GM19463 (cell line): ENCODE results near the gene CBR4.
"Not testable (repeated sequence)": the region's sequence is repeated elsewhere in the genome, so short reads cannot be mapped to it uniquely, and the experiment has no call there.

ENCODE experiments used
- ATAC-seq: cut with Tn5 transposase; IDR thresholded peaks from one replicate; pipeline ENCODE4 v1.9.1; 2021; ENCODE audit warnings: mild to moderate bottlenecking, moderate library complexity; ENCODE audit not compliant: unreplicated experiment

Gene CBR4

GRCh38 chr4:169035871-169036620 lies 26.0 kb upstream of the CBR4 start:
- not testable (repeated sequence) for ATAC-seq

GRCh38 chr4:169033660-169034059 lies 23.6 kb upstream of the CBR4 start:
- ATAC-seq: no peak

- no peak for ATAC-seq
Observed at GRCh38 chr4:169032883-169033645, 23.0 kb upstream of the CBR4 start.

DNA sequence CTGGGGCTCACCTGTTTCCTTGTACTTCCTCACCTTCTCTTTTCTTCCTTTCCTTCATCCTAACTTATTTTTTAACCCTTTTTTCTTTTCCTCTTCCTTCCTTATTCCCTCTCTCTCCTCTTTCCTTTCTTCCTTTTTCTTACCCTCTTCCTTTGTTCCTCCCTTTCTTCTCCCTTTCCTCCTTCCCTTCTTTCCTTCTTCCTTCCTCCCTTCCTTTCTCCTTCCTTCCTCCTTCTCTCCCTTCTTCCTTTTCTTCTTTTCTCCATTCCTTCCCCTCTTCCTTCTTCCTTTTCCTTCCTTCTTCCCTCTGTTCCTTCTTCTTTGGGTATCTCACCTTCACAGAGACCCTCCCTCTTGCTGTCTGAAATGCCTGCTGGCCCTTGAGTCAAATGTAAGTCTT lies 22.1 kb upstream of the CBR4 start:
- no peak for ATAC-seq

DNA sequence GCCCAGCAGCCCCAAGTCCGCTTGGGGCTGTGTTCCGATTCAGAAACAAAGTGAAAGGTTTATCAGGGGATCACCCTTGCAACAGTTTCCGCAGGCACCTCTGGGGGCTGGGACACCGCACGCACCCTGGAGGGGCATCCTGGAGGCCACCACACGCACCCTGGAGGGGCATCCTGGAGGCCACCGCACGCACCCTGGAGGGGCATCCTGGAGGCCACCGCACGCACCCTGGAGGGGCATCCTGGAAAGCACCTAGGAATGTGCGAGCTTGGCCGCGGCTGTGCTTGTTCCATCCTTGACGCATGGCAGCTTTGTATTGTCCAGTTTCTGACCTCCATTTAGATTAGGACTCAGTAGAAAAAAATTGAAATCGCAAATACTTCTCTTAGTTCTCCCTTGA lies 21.3 kb upstream of the CBR4 start:
- no peak for ATAC-seq

DNA sequence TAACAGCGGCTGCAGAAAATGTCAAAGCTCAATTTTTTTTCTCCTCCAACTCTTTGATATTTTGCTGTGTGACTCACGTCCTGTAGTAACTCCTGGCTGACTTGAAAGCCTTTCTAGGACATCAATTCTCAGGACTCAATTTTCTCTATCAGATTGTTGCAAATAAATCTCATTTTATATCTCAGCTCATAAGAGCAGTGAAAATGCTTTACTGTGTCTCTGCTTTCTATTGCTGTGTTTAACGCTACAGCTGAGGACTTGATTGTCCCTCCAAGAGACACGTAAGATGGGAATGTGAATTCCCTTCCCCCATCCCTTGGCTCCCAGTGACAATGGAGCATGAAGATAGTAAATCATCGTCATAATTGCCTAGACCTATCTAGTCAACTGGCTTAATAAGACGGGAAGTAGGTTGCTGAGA lies 20.5 kb upstream of the CBR4 start:
- no peak for ATAC-seq

DNA sequence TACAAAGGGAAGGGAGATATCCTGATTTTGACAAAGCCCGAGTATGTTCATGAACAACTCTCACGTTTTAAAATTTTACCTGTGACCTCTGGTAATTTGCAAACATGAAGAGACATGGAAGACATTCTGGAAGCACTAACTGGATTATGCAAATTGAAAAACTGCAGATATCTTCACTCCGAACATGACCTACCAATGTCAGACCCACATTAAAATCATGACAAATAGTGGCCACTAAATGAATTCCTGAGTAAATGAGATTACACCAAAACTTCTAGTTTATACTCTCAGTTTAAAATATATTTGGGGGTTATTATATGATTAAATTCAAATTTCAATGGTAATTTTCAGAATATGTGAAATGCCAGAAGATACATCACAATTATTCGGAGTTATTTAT lies 19.9 kb upstream of the CBR4 start:
- ATAC-seq: no peak

GRCh38 chr4:169027663-169028062 lies 17.6 kb upstream of the CBR4 start:
- no peak for ATAC-seq

DNA sequence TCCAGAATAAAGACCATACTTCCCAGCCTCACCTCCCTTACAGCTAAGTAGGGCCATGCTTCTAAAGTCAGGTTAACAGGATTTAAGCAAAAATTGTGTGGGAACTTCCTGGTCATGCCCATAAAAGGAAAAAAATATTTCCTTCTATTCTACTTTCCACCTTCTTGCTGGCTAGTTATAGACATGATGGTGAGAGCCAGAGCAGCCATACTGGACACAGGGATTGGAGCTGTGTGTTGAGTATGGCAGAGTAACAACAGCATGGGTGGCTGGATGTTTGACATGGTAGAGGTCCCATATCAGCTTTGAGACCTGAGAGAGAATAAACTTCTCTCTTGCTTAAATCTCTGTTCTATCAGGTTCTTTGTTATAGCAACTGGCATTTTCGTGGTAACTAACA lies 15.1 kb upstream of the CBR4 start:
- ATAC-seq: peak; percentile 17

DNA sequence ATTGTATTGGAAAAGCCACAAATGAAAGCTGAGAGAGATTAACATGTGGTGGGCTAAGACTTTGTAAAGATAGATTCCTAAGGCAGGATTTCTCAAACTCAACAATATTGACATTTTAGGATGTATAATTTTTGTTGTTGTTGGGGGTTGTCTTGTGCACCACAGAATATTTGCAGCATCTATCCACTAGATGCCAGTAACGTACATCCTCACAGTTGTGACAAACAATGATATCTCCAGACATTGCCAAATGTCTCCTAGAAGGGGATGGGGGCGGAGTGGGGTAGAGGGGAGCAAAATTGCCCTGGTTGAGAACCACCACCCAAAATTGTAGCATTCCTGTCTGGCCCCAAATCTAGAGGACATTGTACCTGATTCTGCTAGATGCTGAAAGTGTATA lies 14.7 kb upstream of the CBR4 start:
- peak; percentile 84 for ATAC-seq

GRCh38 chr4:169018406-169018805 lies 8.4 kb upstream of the CBR4 start:
- no peak for ATAC-seq

GRCh38 chr4:169017971-169018370 lies 7.9 kb upstream of the CBR4 start:
- no peak for ATAC-seq

DNA sequence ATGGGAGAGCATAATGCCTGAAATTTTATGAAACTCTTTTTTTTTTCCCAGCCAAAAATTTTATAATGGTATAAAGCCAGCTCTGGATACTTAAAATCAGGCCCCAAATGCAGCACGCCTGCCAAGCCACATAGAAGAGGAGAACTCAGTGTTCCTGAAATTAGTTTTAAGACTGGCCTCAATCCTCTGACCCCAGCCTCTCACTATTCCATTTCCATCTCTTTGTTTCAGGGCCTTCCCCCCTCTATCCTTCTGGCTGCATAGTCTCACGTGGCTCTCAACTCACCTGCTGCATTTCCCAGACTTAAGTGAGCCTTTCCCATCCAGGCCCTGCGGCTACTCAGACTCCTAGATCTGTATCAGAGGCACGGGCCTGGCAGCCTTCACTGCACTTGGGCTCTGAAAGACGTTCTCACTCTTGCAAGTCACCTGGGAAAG lies 5.2 kb upstream of the CBR4 start:
- no peak for ATAC-seq

DNA sequence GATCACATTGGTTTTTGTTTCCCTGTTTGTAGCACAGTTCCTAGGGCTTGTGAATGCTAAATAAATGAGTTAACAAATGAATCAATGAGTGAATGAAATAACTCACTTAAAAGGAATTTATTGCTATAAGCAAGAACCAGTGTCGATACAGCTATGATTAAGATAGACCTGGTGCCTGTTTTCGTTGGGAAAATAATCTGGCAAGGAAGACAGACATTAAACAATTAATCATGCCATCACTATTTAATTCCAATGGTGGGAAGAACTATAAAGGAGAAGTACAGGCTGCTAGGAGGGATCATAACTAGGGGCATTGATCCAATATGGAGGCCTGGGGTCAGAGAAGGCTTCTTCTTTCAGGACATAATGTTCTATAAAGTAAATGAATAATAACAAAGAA lies 4.5 kb upstream of the CBR4 start:
- ATAC-seq: no peak

DNA sequence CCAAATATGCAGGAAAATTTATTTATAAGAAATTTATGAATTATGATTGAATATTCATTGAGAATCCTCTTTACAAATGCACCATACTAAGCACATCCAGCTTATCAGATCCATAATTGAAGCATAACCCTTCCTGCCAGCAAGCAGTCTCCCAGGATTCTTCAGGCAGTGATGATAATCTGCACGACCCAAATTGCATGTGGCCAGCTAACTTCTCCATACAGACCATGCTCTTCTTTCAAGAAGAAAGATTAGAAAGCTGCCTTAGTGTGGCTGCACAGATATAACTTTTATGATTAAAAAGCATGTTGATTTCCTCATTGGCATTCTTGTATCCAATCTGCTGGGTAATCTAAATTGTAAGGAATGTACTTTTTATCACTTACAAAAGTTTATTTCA lies 3.3 kb upstream of the CBR4 start:
- no peak for ATAC-seq

DNA sequence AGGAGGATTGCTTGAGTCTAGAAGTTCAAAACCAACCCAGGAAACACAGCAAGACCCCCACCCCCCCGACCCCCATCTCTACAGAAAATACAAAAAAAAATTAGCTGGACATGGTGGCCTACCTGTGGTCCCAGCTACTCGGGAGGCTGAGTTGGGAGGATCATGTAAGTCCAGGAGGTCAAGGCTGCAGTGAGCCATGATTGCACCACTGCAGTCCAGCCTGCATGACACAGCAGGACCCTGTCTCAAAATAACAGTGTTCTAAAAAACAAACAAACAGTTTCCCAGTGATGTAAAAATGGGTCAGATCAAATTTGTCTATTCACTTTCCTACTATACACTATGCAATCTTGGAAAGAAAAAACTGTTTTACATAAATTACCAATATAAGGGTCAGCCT lies 2.0 kb upstream of the CBR4 start:
- no peak for ATAC-seq

GRCh38 chr4:169009286-169010124 lies 550 bp downstream of the CBR4 start:
- ATAC-seq: peak; percentile 20

DNA sequence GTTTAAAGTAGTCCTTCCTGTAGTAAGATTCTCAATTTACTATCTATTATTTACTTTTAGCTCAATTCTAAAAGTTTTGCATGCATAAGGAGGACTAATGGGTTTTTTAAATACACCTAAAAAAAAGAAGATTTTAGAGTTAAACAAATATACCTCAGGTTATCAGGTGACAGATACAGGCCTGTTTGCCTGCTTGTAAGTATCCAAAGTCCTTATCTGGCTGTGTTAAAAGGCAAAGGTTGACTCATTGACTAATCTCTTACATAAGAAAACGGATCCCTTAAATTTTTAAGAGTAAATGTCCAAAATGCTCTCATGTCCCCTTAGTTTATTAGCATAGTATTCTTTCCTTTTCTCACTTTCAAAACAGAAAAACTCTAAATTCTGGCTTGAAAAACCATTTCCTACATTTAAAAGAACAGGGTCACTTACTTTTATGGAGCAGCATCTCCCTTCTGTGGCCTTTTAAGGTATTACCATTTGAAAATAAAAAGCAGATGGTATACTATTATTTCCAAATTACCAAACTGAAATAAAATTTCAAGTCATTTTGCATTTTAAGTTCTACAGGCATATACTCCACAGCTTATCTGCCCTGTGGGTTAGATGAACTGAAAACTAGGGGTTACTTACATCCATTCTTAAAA lies 4.5 kb downstream of the CBR4 start:
- no peak for ATAC-seq

GRCh38 chr4:169000315-169000714 lies 9.7 kb downstream of the CBR4 start:
- ATAC-seq: no peak

DNA sequence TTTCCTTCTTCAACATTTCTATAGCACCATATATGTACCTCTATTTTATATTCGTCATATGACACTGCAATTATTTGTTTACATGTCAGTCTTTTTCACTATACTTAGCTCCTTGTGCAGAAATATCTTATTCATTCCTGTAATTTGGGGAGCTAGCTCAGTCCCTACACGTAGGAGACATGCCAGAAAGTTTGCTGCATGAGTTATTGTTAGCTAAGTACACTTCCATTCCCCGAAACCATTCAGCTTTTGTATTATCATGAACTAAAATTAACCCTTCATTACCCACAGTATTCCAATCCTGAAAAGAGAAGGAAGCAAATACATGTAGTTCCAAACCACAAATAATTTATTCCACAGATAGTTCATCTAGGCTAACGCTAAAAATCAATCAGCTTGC lies 10.2 kb downstream of the CBR4 start:
- no peak for ATAC-seq

GRCh38 chr4:168998596-168998995 lies 11.5 kb downstream of the CBR4 start:
- no peak for ATAC-seq
